ENCODE results near the gene WDR20. TPM values are rescaled to one million over a fixed set of nuclear protein-coding genes. Genes with fewer than 3 reads are reported as not detected.

WDR20 gene
- total and polyA plus RNA-seq, 2 donors (not counting 3 experiments of a cell fraction or from before 2014, with no cell fraction given): 12.2 to 22.4 TPM

DNA sequence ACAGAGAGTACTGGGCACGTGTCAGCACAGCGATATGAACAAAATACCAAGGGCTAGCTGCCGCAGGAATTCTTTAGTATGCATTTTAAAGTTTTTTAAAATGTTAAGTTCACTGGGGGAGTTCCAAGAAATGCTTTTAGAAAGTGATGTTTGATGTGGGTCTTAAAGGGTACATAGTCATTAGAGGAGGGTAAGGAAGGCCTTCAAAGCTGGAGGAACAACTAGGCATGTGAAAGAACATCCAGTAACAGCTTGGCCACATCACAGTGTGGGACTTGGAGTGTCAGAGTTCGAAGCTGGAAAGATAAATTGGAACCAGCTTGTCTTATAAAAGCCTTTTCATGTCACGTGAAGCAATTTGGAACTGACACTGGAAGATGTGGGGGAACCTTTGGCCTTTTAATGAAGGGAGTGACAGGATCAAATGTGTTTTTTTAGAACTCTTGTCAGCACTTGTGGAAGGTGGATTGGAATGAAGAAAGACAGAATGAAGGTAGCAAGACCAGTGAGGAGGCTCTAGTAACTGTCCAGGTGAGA, 57.7 kb downstream of the WDR20 start:
- CTCF ChIA-PET: no interaction called here
- H3K4me1 ChIP-seq (ENCODE audit: control insufficient read depth, extremely low read depth, insufficient read depth, low read length): no peaks in the 10 kb centered on the region
- dilution Hi-C loops (cut with MboI; ENCODE audit: extremely low pct_ligation_motif_present, low sequenced_read_pairs) (no loop called here), intact Hi-C loops (cut with micrococcal nuclease) (no loop called here)
- H3K9ac ChIP-seq (replicated peaks; ENCODE audit: extremely low read depth, insufficient read depth, low read length): no peak overlapping the region
- H3K79me2 ChIP-seq (ENCODE audit: control insufficient read depth, insufficient read depth, low read length): peaks cover 11% of the 10 kb centered on the region
- no peaks in the 10 kb centered on the region for H3K27me3 ChIP-seq (ENCODE audit: control insufficient read depth in 2 of 2, insufficient read depth in 2 of 2, low read length in 2 of 2)
- no peak overlapping the region for H3K27ac ChIP-seq (ENCODE audit: insufficient read depth, low read depth, low read length)
- TF ChIP-seq JUN (IDR thresholded peaks at IDR 0.05; ENCODE audit: borderline replicate concordance, insufficient read depth, insufficient read length, low read depth): no peak
- no peak for TF ChIP-seq EZH2 (IDR thresholded peaks at IDR 0.05; ENCODE audit: borderline replicate concordance, low read depth, low read length, severe bottlenecking)
- TF ChIP-seq MYC (IDR thresholded peaks at IDR 0.05; ENCODE audit: low read depth, low read length): no peak
- no peak for TF ChIP-seq FOS (IDR thresholded peaks at IDR 0.05; ENCODE audit: borderline replicate concordance, insufficient read depth, low read length)
- TF ChIP-seq, protein P1, sequence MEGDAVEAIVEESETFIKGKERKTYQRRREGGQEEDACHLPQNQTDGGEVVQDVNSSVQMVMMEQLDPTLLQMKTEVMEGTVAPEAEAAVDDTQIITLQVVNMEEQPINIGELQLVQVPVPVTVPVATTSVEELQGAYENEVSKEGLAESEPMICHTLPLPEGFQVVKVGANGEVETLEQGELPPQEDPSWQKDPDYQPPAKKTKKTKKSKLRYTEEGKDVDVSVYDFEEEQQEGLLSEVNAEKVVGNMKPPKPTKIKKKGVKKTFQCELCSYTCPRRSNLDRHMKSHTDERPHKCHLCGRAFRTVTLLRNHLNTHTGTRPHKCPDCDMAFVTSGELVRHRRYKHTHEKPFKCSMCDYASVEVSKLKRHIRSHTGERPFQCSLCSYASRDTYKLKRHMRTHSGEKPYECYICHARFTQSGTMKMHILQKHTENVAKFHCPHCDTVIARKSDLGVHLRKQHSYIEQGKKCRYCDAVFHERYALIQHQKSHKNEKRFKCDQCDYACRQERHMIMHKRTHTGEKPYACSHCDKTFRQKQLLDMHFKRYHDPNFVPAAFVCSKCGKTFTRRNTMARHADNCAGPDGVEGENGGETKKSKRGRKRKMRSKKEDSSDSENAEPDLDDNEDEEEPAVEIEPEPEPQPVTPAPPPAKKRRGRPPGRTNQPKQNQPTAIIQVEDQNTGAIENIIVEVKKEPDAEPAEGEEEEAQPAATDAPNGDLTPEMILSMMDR (IDR thresholded peaks at IDR 0.05; ENCODE audit: extremely low read depth in 1 of 2, insufficient read depth in 1 of 2, low read depth in 1 of 2, low read length in 2 of 2): no peak
- no peak for TF ChIP-seq GATA2 (IDR thresholded peaks at IDR 0.05; ENCODE audit: insufficient read depth, insufficient read length, low read depth, low read length)
- TF ChIP-seq POLR2AphosphoS5 (IDR thresholded peaks at IDR 0.05; ENCODE audit: insufficient read depth, low read depth, low read length): no peak
- TF ChIP-seq, protein P2, sequence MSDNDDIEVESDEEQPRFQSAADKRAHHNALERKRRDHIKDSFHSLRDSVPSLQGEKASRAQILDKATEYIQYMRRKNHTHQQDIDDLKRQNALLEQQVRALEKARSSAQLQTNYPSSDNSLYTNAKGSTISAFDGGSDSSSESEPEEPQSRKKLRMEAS (IDR thresholded peaks at IDR 0.05; ENCODE audit: insufficient read depth, insufficient read length): no peak
- TF ChIP-seq POLR2A (IDR thresholded peaks at IDR 0.05; ENCODE audit: low read depth, low read length): no peak
- POLR2A ChIA-PET: no interaction called here
- H2AFZ ChIP-seq (ENCODE audit: low read depth, low read length): no peak overlapping the region
- H3K36me3 ChIP-seq (ENCODE audit: control insufficient read depth in 2 of 2, extremely low read depth in 1 of 2, insufficient read depth in 2 of 2, low read length in 2 of 2): peaks cover 7 to 8% of the 10 kb centered on the region in 2 experiments
- no peak overlapping the region for H3K4me2 ChIP-seq (ENCODE audit: insufficient read depth, low read length)
- no peaks in the 10 kb centered on the region for H4K20me1 ChIP-seq (replicated peaks; ENCODE audit: control insufficient read depth, extremely low read depth, insufficient read depth, low read length)
- BruUV-seq (replicated peaks): no TSS peak
- no peaks in the 10 kb centered on the region for H3K9me1 ChIP-seq (replicated peaks; ENCODE audit: control insufficient read depth, extremely low read depth, insufficient read depth, low read length)
- H3K4me3 ChIP-seq (replicated peaks in 1 of 3; ENCODE audit: insufficient read depth in 1 of 3, low read depth in 1 of 3, low read length in 3 of 3): no peak overlapping the region
- no peaks in the 10 kb centered on the region for H3K9me3 ChIP-seq (replicated peaks; ENCODE audit: control insufficient read depth, insufficient read depth, low read length)
- FAIRE-seq (no peak), DNase-seq (ENCODE audit: low read depth, low spot score) (no peak)
